Upper lobe of left lung (tissue), 6 donors: Measurements from ENCODE around the gene UBE2C. TPM values are rescaled to one million over a fixed set of nuclear protein-coding genes. Genes with fewer than 3 reads are reported as not detected.
"Not testable (repeated sequence)": the region's sequence is repeated elsewhere in the genome, so short reads cannot be mapped to it uniquely, and the experiment has no call there.

Experiments used
- ATAC-seq, 2 donors: fragments of 200-7000 bp; cut with Tn5 transposase; one replicate each; pipeline ENCODE4 v1.9.1; 2022; ENCODE audit warnings: mild to moderate bottlenecking in 2 of 2, moderate library complexity in 2 of 2; ENCODE audit not compliant: low FRiP score in 2 of 2
- DNase-seq, 2 donors: peaks; one replicate each; pipeline ENCODE4 v3.0.0-alpha.2; 2019 to 2020
- H3K27ac ChIP-seq, 4 donors: fragments of 200-600 bp; sonication (generic); one replicate each; pipeline ENCODE4 v1.5.1; 2016 to 2019
- H3K27me3 ChIP-seq, 4 donors: fragments of 200-600 bp; sonication (generic); one replicate each; pipeline ENCODE4 v1.5.1; 2017 to 2019
- H3K36me3 ChIP-seq, 4 donors: fragments of 200-600 bp; sonication (generic); one replicate each; pipeline ENCODE4 v1.5.1; 2016 to 2019
- H3K4me1 ChIP-seq, 4 donors: fragments of 200-600 bp; sonication (generic); one replicate each; pipeline ENCODE4 v1.5.1; 2018 to 2019
- H3K4me3 ChIP-seq, 4 donors: fragments of 200-600 bp; sonication (generic); one replicate each; pipeline ENCODE4 v1.5.1; 2017 to 2019; ENCODE audit warnings: mild to moderate bottlenecking in 2 of 4, moderate library complexity in 1 of 4
- H3K9me3 ChIP-seq, 4 donors: fragments of 200-600 bp; sonication (generic); one replicate each; pipeline ENCODE4 v1.5.1; 2018 to 2019
- EP300 ChIP-seq, 4 donors: sonication (generic); formaldehyde crosslinking; IDR thresholded peaks; one replicate each; pipeline ENCODE4 v1.5.1; 2017; ENCODE audit warnings: antibody characterized with exemption in 4 of 4, control low read depth in 2 of 4
- POLR2A ChIP-seq, 4 donors: fragments of 450-650 bp; IDR thresholded peaks; one replicate each; pipeline ENCODE4 v1.5.1; 2016 to 2017; ENCODE audit warnings: antibody characterized with exemption in 4 of 4, mild to moderate bottlenecking in 2 of 4
- POLR2AphosphoS5 ChIP-seq, 2 donors: sonication (generic); formaldehyde crosslinking; IDR thresholded peaks; one replicate each; pipeline ENCODE4 v1.5.1; 2017; ENCODE audit warnings: antibody characterized with exemption in 2 of 2
- WGBS, 2 donors: methylation state at CpG; one replicate each; pipeline ENCODE4 v1.1.5; 2017 to 2018; 5-methylcytosine and 5-hydroxymethylcytosine counted together
- total RNA-seq, 6 donors: library from RNA; depleted of rRNA in 4 of 6; stranded (reverse); fragments of >200 nt in 4 of 6; gene quantifications; one replicate each; pipeline versions ENCODE4 v1.1.0 to v1.2.1, GENCODE V29; 2016 to 2021
- TF ChIP-seq, protein P1 (sequence below), 6 experiments: fragments of 450-650 bp in 4 of 6; fragments of 200-600 bp in 2 of 6; sonication (generic) in 2 of 6; IDR thresholded peaks; one replicate each; pipeline ENCODE4 v1.5.1; 2016 to 2019; ENCODE audit warnings: antibody characterized with exemption in 6 of 6
- donor health status: DM: no; HTN: no; CAD: no; lungs with moderate emphysema.
- donor health status: DM: no; HTN: yes; CAD: no; lungs with severe emphysema.

UBE2C gene
- 10 to 100 TPM in 1 of 6 donors, 1 to 10 TPM in 3, not detected in 2; 1.1 to 12.5 (median 3.5) TPM for total RNA-seq

DNA sequence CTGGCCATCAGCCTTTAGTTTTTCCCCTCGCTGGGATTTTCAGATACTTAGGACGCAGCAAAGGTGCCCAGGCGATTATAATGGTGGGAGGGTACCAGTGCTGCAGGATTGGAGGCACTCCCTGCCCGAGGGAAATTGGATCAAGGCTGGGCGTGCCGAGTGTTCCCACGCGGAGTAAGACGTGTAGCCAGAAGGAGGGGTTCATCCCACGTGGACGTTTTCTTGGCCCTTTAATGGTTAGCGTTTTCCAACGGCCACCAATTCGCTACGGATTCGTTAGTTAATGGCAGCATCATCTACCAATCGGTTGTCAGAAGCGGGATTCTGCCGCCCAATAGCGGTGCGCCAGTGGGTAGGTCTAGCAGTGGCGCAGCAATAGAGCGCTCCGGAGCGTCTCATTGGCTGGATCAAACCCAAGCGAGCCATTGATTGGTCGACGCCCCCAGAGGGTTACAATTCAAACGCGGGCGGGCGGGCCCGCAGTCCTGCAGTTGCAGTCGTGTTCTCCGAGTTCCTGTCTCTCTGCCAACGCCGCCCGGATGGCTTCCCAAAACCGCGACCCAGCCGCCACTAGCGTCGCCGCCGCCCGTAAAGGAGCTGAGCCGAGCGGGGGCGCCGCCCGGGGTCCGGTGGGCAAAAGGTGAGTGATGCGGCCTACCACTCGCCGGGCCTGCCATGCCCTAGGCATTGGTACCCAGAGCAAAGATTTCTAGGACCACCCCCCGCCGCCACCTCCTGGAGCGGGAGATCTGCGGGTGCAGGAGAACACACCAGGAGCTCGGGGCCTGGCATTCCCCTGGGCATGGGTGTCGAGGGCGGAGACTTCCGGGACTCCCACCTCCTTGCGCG lies at the start of gene UBE2C:
TSS of gene UBE2C (plus strand) at position 488 of the 849 bp plus-strand sequence. CDS start at position 540, 52 bp downstream.
- Histone ChIP-seq H3K36me3 (peaks cover 30 to 42% (median 41%) of the 10 kb centered on the region in 4 donors), H3K9me3 (no peaks in the 10 kb centered on the region), H3K27me3 (no peaks in the 10 kb centered on the region), H3K27ac (peak within 1 kb of the TSS in 2 of 4 donors; percentile 31 to 59), H3K4me1 (peaks cover 13 to 21% (median 15%) of the 10 kb centered on the region in 4 donors), H3K4me3 (peak within 1 kb of the TSS; percentile 39 to 67 (median 66))
- DNase-seq (peak; percentile 93 to 96), ATAC-seq (peak; percentile 98 to 99)
- TF ChIP-seq, protein P1, sequence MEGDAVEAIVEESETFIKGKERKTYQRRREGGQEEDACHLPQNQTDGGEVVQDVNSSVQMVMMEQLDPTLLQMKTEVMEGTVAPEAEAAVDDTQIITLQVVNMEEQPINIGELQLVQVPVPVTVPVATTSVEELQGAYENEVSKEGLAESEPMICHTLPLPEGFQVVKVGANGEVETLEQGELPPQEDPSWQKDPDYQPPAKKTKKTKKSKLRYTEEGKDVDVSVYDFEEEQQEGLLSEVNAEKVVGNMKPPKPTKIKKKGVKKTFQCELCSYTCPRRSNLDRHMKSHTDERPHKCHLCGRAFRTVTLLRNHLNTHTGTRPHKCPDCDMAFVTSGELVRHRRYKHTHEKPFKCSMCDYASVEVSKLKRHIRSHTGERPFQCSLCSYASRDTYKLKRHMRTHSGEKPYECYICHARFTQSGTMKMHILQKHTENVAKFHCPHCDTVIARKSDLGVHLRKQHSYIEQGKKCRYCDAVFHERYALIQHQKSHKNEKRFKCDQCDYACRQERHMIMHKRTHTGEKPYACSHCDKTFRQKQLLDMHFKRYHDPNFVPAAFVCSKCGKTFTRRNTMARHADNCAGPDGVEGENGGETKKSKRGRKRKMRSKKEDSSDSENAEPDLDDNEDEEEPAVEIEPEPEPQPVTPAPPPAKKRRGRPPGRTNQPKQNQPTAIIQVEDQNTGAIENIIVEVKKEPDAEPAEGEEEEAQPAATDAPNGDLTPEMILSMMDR (IDR thresholded peaks at IDR 0.05), result no peak
- no peak for TF ChIP-seq EP300 (IDR thresholded peaks at IDR 0.05)
- peak in 1 of 2 donors; percentile 11 for TF ChIP-seq POLR2AphosphoS5 (IDR thresholded peaks at IDR 0.05)
- TF ChIP-seq POLR2A (IDR thresholded peaks at IDR 0.05), result peak in 1 of 4 donors; percentile 34
- 2% methylated on average over 17 to 38 of the region's 65 CpGs for WGBS, 2 donors

DNA sequence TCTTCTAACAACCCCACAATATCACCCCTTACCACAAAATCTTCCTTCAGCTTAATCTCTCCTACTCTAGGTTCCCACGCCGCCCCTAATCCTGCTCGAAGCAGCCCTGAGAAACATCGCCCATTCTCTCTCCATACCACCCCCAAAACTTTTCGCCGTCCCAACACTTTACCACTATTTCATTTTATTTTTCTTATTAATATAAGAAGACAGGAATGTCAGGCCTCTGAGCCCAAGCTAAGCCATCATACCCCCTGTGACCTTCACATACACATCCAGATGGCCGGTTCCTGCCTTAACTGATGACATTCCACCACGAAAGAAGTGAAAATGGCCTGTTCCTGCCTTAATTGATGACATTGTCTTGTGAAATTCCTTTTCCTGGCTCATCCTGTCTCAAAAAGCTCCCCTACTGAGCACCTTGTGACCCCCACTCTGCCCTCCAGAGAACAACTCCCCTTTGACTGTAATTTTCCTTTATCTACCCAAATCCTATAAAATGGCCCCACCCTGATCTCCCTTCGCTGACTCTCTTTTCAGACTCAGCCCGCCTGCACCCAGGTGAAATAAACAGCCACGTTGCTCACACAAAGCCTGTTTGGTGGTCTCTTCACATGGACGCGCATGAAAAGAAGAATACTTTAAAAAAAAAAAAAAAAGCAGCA lies 47.7 kb upstream of the UBE2C start:
- not testable (repeated sequence) for H3K4me1 ChIP-seq, H3K9me3 ChIP-seq, DNase-seq, ATAC-seq, H3K36me3 ChIP-seq, H3K27me3 ChIP-seq, H3K4me3 ChIP-seq, H3K27ac ChIP-seq
- WGBS, 2 donors, result 87 to 91% methylated on average over 13 of the region's 13 CpGs

DNA sequence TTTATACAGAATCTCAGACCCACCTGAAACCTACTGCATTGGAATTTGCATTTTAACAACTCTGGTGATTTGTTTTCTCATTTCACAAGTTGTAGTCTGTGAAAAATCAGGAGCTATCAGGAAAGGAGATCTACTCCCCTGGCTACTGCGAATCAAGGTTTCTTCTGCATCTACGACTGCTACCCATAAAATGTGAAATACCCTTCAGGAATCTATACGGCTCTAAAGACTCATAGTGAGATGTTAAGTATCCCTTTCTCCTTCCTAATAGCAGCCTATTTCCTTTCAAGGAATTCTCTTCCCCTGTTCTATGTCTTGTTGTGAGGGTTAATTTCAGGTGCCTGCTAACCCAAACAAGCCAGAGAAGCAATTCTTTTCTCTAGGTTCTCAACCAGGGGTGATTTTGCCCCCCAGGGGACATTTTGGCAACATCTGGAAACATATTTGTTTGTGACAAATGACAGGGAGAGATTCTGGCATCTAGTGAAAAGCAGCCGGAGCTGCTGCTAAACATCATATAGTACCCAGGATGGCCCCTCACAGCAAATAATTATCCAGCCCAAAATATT lies 47.1 kb upstream of the UBE2C start:
- ATAC-seq (no peak), DNase-seq (no peak)
- Histone ChIP-seq H3K27me3 (no peaks in the 10 kb centered on the region), H3K36me3 (no peaks in the 10 kb centered on the region), H3K4me1 (peaks cover 0 to 4% (median 0%) of the 10 kb centered on the region in 4 donors), H3K4me3 (no peak overlapping the region), H3K27ac (no peak overlapping the region), H3K9me3 (no peaks in the 10 kb centered on the region)
- 75 to 78% methylated on average over 4 of the region's 4 CpGs for WGBS, 2 donors
- TF ChIP-seq POLR2A (IDR thresholded peaks at IDR 0.05), result no peak
- TF ChIP-seq EP300 (IDR thresholded peaks at IDR 0.05), result no peak
- TF ChIP-seq POLR2AphosphoS5 (IDR thresholded peaks at IDR 0.05), result no peak
- TF ChIP-seq, protein P1 (IDR thresholded peaks at IDR 0.05), result no peak

DNA sequence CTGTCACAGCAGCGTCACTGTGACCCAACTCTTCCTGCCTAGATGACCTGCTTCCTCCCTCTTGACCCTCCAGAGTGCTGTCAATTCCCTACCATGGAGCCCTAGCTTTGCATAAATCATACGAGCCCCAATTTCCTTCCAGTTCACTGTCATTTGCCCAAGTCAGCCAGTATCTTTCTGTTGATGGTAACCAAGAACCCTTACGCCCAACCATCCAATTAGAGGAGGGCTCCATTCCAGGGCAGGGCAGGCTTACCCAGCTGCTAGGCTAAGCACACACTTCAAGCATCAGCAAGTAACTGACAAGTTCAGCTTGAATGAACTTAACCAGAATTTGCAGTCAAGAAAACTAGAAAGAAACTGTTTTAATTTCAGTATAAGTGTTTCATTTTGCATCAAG lies 46.5 kb upstream of the UBE2C start:
- WGBS, 2 donors, result 42 to 52% methylated on average over 3 of the region's 3 CpGs
- peaks cover 0 to 6% (median 3%) of the 10 kb centered on the region in 4 donors for H3K4me1 ChIP-seq
- no peak overlapping the region for H3K27ac ChIP-seq
- TF ChIP-seq EP300 (IDR thresholded peaks at IDR 0.05) (no peak), POLR2AphosphoS5 (IDR thresholded peaks at IDR 0.05) (no peak), POLR2A (IDR thresholded peaks at IDR 0.05) (no peak)
- TF ChIP-seq, protein P1 (IDR thresholded peaks at IDR 0.05), result no peak
- no peak overlapping the region for H3K4me3 ChIP-seq
- DNase-seq (no peak), ATAC-seq (no peak)
- H3K9me3 ChIP-seq, result no peaks in the 10 kb centered on the region
- H3K36me3 ChIP-seq, result no peaks in the 10 kb centered on the region
- H3K27me3 ChIP-seq, result no peaks in the 10 kb centered on the region

DNA sequence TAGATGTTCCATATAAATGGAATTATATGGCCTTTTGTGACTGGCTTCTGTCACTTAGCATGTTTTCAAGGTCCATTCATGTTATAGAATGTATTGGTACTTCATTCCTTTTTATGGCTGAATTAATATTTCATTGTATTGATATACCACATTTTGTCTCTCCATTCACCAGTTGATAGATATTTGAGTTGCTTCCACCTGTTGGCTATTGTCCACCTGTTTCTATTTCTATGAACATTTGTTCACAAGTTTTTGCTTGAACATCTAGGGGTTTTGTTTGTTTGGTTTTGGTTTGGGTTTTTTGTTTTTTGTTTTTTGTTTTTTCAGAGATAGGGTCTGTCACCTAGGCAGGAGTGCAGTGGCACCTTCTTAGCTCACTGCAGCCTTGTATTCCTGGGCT lies 44.0 kb upstream of the UBE2C start:
- ATAC-seq, result no peak
- H3K4me1 ChIP-seq, result peaks cover 5 to 11% (median 11%) of the 10 kb centered on the region in 4 donors
- no peak overlapping the region for H3K4me3 ChIP-seq
- no peaks in the 10 kb centered on the region for H3K9me3 ChIP-seq
- no peak for DNase-seq
- no peak overlapping the region for H3K27ac ChIP-seq
- no peaks in the 10 kb centered on the region for H3K27me3 ChIP-seq
- TF ChIP-seq, protein P1 (IDR thresholded peaks at IDR 0.05), result no peak
- TF ChIP-seq POLR2A (IDR thresholded peaks at IDR 0.05) (no peak), EP300 (IDR thresholded peaks at IDR 0.05) (no peak), POLR2AphosphoS5 (IDR thresholded peaks at IDR 0.05) (no peak)
- no peaks in the 10 kb centered on the region for H3K36me3 ChIP-seq
